ENCODE results near the gene RAB15.
A peak's percentile ranks its signal among the peaks of the same experiment; 100 is the strongest.

DNA sequence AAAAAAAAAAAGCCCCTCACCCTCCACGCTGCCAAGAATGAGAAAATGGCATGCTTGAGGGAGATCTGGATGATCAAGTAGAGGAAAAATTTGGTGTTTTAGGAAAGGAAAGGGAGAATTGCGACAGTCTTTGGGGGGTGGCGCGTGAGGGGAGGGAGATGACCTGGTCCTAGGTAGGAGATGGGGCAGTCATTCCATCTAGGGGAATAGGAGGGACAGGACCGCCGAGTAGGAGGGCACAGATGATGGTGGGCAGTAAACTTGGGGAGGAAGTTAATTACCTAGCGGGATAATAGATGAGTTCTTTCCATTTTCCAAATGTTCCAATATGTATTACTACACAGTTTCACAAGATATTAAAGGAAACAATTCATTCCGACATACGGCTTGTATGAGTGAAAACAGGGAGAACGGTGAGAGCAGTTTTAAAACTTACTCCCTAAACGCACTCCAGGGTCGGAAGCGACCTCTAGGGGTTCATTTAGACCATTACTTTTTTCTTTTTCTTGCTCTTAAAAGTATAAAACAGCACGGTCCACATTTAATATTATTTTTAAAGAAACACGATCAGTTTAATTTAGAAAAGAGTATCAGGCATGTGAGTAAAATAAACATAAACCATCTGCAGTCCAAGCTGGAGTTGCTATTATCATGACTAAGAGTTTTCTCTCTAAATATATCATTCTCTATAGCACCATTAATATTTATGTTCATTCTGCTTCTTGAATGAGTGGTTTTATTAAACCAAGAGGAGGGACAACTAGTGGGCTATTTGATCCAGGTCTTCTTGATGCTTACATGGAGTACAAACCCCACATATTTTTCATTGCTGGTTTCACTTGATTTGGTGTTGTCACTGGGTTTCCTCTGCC lies 11.5 kb upstream of the RAB15 start:
- TF ChIP-seq, protein P1, sequence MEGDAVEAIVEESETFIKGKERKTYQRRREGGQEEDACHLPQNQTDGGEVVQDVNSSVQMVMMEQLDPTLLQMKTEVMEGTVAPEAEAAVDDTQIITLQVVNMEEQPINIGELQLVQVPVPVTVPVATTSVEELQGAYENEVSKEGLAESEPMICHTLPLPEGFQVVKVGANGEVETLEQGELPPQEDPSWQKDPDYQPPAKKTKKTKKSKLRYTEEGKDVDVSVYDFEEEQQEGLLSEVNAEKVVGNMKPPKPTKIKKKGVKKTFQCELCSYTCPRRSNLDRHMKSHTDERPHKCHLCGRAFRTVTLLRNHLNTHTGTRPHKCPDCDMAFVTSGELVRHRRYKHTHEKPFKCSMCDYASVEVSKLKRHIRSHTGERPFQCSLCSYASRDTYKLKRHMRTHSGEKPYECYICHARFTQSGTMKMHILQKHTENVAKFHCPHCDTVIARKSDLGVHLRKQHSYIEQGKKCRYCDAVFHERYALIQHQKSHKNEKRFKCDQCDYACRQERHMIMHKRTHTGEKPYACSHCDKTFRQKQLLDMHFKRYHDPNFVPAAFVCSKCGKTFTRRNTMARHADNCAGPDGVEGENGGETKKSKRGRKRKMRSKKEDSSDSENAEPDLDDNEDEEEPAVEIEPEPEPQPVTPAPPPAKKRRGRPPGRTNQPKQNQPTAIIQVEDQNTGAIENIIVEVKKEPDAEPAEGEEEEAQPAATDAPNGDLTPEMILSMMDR (conservative IDR thresholded peaks at IDR 0.05; ENCODE audit: low read depth, low read length), result peak; percentile 90
- TF ChIP-seq EZH2phosphoT487 (IDR thresholded peaks at IDR 0.05; ENCODE audit: borderline replicate concordance, low read length), result no peak

Measured in PC-3 (cell line).